HG03378 (cell line): ENCODE measurements around the gene CCDC15.

Source experiments
- ATAC-seq: cut with Tn5 transposase; IDR thresholded peaks from one replicate; pipeline ENCODE4 v1.9.1; 2021; ENCODE audit warnings: mild to moderate bottlenecking, moderate library complexity; ENCODE audit not compliant: unreplicated experiment

CCDC15 gene

DNA sequence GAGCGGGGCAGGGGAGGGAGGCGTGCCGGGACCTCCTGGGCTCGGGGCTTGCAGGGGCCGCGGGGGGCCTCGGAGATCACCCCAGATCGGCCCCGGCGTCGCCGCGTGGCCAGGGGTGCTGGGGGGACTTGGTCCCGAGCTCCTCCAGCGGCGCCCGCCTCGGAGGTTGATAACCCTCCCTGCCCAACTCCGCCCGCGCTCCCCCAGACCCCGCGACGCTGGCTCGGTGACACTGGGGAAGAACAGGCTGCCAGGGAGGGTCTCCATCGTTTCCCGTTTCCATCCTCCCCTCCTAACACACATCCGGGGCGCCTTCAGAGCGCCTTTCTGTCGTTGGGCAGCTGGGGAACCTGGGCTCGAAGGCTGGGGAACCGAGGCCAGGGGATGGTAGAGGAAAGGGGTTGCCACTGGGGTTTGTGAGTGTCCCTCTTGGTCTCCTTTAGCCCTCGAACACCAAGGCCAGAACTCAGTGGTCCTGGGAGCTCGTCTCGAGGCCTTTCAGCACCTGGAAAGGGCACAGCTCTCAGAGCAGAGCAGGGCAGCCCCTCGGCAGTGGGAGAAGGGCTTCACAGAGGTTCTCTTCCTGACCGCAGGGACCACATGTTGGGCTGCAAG, 109.5 kb downstream of the CCDC15 start:
- no peak for ATAC-seq

GRCh38 chr11:125064070-125064469, 110.1 kb downstream of the CCDC15 start:
- no peak for ATAC-seq

DNA sequence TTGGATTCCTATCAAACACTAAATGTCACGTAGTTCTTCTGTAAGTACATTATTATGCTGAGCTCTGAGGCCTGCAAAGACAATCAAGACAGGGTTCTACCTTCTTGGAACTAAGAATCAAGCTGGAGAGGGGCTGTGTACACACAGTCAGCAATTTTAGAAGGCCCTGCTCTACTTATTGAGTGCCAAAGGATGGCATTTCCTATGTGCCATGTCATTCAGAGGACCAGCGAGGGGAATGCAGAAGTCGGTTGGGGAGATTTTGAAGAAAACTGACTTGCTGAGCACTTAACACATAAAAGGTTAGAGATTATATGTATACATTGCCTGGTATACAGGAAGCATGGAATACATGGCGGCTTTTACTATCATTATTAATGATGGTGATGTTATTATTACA, 114.4 kb downstream of the CCDC15 start:
- no peak for ATAC-seq

DNA sequence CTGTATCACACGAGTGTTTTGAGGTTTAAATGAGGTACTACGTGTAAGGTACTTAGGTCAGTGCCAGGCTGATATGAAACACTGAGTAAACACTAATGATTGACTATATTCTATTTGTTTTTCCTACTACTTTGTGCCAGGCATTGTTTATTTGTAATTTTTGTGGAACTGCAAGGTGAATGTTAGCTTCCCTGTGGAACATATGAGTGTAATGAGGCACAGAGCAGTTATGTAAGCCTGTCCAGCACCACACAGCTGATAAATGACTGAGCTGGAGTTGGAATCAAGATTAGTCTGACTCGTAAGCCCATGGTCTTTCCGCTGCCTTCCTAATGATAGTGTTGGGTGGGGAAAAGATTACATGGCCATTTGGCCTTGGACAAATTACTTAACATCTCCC, 115.0 kb downstream of the CCDC15 start:
- ATAC-seq = no peak

DNA sequence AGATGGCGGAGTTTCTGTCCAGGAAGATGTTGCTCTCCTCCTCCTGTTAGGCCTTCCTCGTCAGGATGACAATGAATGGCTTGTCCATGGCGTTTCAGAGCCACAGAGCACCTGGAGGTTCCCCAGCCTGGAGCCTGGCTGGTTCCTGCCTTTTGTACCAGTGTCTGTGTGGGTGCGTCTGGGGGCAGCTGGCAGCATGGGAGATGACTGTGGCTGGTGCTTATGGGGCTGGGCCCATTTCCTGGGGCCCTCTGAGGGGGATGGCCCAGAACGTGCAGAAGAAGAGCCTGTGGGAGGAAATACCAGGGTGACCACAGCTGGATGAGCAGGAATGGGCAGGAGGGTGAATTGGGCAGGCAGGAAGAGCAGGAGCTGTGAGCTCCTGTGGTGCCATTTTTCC, 115.8 kb downstream of the CCDC15 start:
- ATAC-seq = no peak

GRCh38 chr11:125070699-125071254, 116.8 kb downstream of the CCDC15 start:
- ATAC-seq = peak; percentile 70

DNA sequence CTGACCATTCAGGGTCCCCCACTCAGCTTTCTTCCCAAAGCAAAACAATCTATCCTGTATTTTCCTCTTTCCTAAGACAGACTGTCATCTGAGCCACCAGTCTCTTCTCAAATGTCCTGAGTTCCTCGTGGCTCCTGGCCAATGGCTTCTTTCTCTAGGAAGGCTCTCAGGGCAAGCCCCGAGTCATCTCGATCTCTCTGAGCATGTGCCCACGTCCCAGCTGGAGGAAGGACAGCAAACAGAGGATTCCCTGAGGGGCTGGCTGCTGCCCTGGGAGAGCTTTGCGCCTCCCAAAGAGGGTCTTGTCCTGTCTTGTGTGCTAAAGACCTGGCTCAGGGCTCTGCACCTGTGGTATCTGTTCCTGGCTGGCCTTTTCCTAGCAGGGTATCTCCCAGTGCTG, 117.4 kb downstream of the CCDC15 start:
- no peak for ATAC-seq

- ATAC-seq = no peak
These were observed 117.8 kb downstream of the CCDC15 start for GRCh38 chr11:125071846-125072217.

- peak; percentile 81 for ATAC-seq
These were observed 118.4 kb downstream of the CCDC15 start for GRCh38 chr11:125072218-125072960.

- no peak for ATAC-seq
These were observed 119.1 kb downstream of the CCDC15 start for GRCh38 chr11:125072961-125073590.

- no peak for ATAC-seq
These were observed 119.8 kb downstream of the CCDC15 start for GRCh38 chr11:125073616-125074483.

- ATAC-seq = no peak
These were observed 120.7 kb downstream of the CCDC15 start for GRCh38 chr11:125074511-125075241.

GRCh38 chr11:125075242-125075625, 121.2 kb downstream of the CCDC15 start:
- no peak for ATAC-seq

DNA sequence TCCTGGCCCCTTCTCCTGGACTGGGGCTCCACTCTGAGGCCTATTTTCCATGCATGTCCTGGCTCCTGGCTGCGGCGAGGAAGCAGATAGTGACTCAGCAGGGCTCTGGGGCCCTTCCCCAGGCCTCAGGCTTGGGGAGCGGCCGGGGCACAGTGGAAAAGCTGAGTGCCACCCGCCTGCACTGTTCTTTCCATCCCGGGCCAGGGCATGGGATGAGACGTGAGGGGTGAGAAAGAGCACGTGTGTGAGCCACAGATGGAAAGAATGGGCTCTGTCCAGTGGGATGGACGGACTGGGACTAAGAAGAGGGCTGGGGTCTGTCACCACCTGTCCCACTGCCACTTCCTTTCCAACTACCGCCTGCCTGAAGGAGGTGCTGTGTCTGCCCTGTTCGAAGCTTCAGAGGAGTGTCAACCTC, 121.9 kb downstream of the CCDC15 start:
- ATAC-seq = no peak

DNA sequence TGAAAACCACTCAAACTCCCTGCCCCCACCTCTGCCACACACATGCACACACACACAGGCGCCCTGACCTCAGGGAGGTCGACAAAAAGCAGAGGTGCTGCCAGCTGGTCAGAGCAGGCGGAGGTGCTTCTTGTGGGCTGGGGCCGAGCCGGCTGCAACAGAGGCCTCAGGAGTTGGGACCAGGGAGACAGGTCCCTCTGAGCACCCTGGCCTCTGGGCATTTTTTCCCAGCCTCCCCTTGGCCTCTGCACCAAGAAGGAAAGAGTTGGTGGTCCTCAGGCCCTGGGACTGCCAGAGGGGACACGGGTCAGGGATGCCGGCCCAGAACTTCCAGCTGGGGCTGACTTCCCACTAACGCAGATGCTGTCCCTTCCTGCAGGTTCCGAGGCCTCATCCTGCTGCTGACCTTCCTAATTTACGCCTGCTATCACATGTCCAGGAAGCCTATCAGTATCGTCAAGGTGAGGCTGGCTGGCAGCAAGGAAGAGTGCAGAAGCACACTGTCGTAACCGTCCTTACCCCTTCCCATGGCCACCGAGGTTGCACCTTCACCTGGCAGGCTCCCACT, 122.5 kb downstream of the CCDC15 start:
- ATAC-seq = no peak

DNA sequence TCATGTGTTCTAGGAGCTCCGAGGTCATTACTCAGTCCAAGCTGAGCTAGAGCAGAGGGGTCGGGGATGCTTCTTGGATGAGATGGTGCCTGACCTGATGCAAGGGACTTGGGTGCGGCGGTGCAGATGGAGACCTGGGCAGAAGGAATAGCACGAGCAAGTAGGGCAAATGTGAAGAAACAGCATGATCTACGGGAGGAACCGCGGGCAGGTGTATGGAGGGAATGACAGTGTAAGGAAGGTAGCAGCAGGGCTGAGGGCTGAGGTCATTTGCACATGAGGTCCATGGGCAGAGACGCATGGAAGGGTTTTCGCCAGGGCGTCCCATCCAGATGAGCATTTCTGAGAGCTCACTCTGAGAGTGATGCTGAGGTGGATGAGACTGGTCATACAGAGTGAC, 124.0 kb downstream of the CCDC15 start:
- ATAC-seq = no peak

DNA sequence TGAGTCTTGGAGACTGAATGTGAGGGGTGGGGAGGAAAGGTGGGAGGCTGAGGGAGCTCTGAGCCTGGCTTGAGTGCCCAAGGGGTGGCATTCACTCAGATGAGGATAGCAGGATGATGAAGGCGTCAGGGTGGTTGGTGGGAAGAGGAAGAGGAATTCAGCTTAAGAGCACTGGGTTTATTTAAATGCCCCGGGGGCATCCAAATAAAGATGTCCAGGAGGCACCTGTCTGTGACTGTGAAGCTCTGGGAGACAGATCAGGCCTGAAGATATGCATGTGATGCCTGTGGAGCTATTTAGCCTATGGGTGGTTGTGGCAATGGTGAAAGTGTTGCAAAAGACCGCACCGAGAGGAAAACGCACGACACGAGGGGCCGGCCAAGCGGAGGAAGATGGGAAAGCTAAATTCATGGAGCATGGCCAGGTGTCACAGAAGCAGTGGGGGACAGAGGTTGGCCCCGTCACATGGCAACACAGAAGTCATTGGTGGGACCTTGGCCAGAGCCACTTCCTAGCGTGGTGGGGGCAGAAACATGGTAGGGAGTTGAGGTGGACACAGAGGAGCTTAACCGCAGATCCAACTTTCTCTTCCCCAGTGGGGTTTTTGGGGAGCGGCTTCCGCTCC, 124.6 kb downstream of the CCDC15 start:
- no peak for ATAC-seq

DNA sequence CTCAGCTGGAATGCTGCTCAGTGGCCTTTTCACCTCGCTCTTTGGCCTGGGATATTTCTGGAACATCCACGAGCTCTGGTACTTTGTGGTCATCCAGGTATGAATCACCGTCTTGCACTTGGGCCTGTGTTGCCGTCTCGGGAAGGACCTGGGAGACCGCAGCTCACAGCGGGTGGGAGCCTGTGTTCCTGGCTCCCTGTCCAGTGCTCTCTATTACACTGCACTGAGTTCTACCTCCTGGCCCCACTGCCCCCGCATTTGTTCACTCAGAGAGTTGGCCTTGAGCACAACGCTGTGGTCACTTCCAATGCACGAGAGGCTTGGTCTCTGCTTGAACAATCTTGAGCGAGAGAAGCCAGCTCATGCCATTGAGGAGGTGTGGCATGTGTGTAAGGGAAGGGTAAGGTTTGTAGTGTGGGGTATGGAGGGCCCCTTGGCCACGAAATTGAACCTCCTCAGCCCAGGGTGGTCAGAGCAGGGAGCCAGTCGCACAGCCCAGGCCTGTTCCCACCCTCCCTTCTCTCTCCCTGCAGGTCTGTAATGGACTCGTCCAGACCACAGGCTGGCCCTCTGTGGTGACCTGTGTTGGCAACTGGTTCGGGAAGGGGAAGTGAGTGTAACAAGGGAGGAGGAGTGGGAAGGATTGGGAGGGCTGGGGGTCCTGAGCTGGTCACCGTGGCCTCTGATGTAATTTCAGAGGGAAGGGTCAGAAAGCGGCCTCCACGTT, 125.3 kb downstream of the CCDC15 start:
- ATAC-seq = no peak
